PC-3 (cell line): ENCODE data around the gene GRB7. TPM values are rescaled to one million over a fixed set of nuclear protein-coding genes. Genes with fewer than 3 reads are reported as not detected.
A peak's percentile ranks its signal among the peaks of the same experiment; 100 is the strongest.

Source experiments
- ATAC-seq: fragments of 200-7000 bp; cut with Tn5 transposase; 2 replicates; pipeline ENCODE4 v1.9.1; 2020; ENCODE audit warnings: mild to moderate bottlenecking, moderate library complexity
- BruUV-seq: library from RNA; stranded (reverse); fragments of 400-500 nt; replicated peaks from 2 replicates; lab custom pipeline; 2021; lab: Mats Ljungman, UMichigan
- CTCF ChIA-PET: fragments of 300-600 bp; sonication (Branson Sonifier 250); formaldehyde crosslinking; loops from one replicate; lab custom pipeline; 2022; ENCODE audit warnings: antibody characterized with exemption; lab: Charles Lee
- POLR2A ChIA-PET: fragments of 300-600 bp; sonication (Branson Sonifier 250); formaldehyde crosslinking; loops from one replicate; lab custom pipeline; 2022; ENCODE audit warnings: antibody characterized with exemption; ENCODE audit not compliant: unreplicated experiment; lab: Charles Lee
- DNase-seq: peaks from one replicate; pipeline ENCODE4 v3.0.0-alpha.2; 2015
- H2AFZ ChIP-seq: fragments of 300-600 bp; sonication (generic); 2 replicates; pipeline ENCODE4 v1.6.0; 2016; ENCODE audit warnings: antibody characterized with exemption, low read length
- H3F3A ChIP-seq: fragments of 300-600 bp; sonication (generic); one replicate; pipeline ENCODE4 v1.6.0; 2017; ENCODE audit warnings: antibody characterized with exemption, low read length, control low read depth, mild to moderate bottlenecking; ENCODE audit not compliant: unreplicated experiment
- H3K27ac ChIP-seq: fragments of 300-600 bp; sonication (generic); 2 replicates; pipeline ENCODE4 v1.5.1; 2016; ENCODE audit warnings: mild to moderate bottlenecking, low read length
- H3K27me3 ChIP-seq: fragments of 300-600 bp; sonication (generic); 2 replicates; pipeline ENCODE4 v1.6.1; 2016; ENCODE audit warnings: low read length, mixed read lengths
- H3K36me3 ChIP-seq: fragments of 300-600 bp; sonication (generic); 2 replicates; pipeline ENCODE4 v1.6.1; 2016; ENCODE audit warnings: low read depth, mixed run types, low read length, mixed read lengths
- H3K4me1 ChIP-seq: fragments of 300-600 bp; sonication (generic); 2 replicates; pipeline ENCODE4 v1.5.1; 2016; ENCODE audit warnings: low read length; ENCODE audit not compliant: insufficient read depth
- H3K4me2 ChIP-seq: fragments of 300-600 bp; sonication (generic); 2 replicates; pipeline ENCODE4 v1.6.0; 2016; ENCODE audit warnings: low read length
- H3K4me3 ChIP-seq: fragments of 300-600 bp; sonication (generic); 2 replicates; pipeline ENCODE4 v1.5.1; 2016; ENCODE audit warnings: mild to moderate bottlenecking, low read length, mixed read lengths
- H3K79me2 ChIP-seq: fragments of 300-600 bp; sonication (generic); 2 replicates; pipeline ENCODE4 v1.6.1; 2017; ENCODE audit warnings: low read length, mixed read lengths
- H3K9ac ChIP-seq: fragments of 300-600 bp; sonication (generic); 2 replicates; pipeline ENCODE4 v1.6.0; 2016; ENCODE audit warnings: mild to moderate bottlenecking, low read length
- H3K9me2 ChIP-seq: fragments of 300-600 bp; sonication (generic); replicated peaks from 2 replicates; pipeline ENCODE4 v1.6.1; 2016; ENCODE audit warnings: mixed run types, low read length, mixed read lengths
- H3K9me3 ChIP-seq: fragments of 300-600 bp; sonication (generic); 2 replicates; pipeline ENCODE4 v1.6.1; 2016; ENCODE audit warnings: low read length, mixed read lengths
- H4K20me1 ChIP-seq: fragments of 300-600 bp; sonication (generic); 2 replicates; pipeline ENCODE4 v1.6.1; 2016; ENCODE audit warnings: low read length, mixed read lengths
- CTCF ChIP-seq: fragments of 300-600 bp; sonication (generic); conservative IDR thresholded peaks from 2 replicates; pipeline ENCODE4 v1.5.1; 2017; ENCODE audit warnings: antibody characterized with exemption, low read depth, mild to moderate bottlenecking, low read length
- EZH2 ChIP-seq: fragments of 300-600 bp; sonication (generic); IDR thresholded peaks from one replicate; pipeline ENCODE4 v1.6.1; 2017; ENCODE audit warnings: antibody characterized with exemption, mild to moderate bottlenecking, low read length; ENCODE audit not compliant: unreplicated experiment
- EZH2phosphoT487 ChIP-seq: fragments of 300-600 bp; sonication (generic); IDR thresholded peaks from 2 replicates; pipeline ENCODE4 v1.6.1; 2018; ENCODE audit warnings: mild to moderate bottlenecking, antibody characterized with exemption, low read length, borderline replicate concordance
- intact Hi-C: fragments of 100-400 bp; cut with micrococcal nuclease; formaldehyde crosslinking; loops from 2 replicates; pipeline ENCODE4 v1.9.0; 2023
- total RNA-seq: library from RNA; depleted of rRNA; stranded (reverse); fragments of >200 nt; gene quantifications from 2 replicates; pipeline ENCODE4 v1.2.3, GENCODE V29; 2014

Gene GRB7
- total RNA-seq, 1 experiment from 2014 or later: 31.3 TPM

DNA sequence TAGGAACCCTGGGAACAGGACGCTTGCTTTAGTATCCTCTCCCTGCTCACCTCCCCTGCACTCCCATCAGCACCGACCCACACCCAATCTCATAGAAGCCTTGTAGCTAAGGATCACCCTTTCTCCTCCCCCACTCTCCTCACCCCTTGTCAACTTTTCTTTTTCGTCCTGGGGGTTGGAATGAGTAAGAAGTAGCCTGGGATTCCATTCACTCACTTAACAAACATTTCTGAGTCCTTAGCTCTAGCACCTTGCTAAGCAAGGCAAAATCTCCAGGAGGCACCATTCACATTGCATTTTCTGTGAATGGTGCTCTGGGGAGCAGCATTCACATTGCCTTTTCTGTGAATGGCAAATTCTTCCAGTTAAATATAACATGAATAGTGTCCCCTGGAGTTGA lies 48.8 kb upstream of the GRB7 start:
- intact Hi-C loops: no loop called here
- no peak for DNase-seq
- Histone ChIP-seq H3K9me3 (no peaks in the 10 kb centered on the region), H3K36me3 (no peaks in the 10 kb centered on the region), H3F3A (peaks cover 8% of the 10 kb centered on the region), H3K27ac (no peak overlapping the region), H4K20me1 (no peaks in the 10 kb centered on the region), H3K4me1 (peaks cover 16% of the 10 kb centered on the region), H3K27me3 (no peaks in the 10 kb centered on the region), H2AFZ (peak overlapping the region; percentile 94; the same call in 1 of the 2 replicates), H3K4me2 (peak overlapping the region; percentile 94), H3K9ac (peak overlapping the region; percentile 82), H3K4me3 (peak overlapping the region; percentile 86), H3K79me2 (no peaks in the 10 kb centered on the region), H3K9me2 (no peaks in the 10 kb centered on the region)
- ATAC-seq: no peak
- ChIA-PET CTCF (interaction anchor here (0.8 kb wide), 1 partner anchor 30 kb away, joined by 5 read pairs; no protein-coding TSS in a partner anchor), POLR2A (no interaction called here)
- no peak for TF ChIP-seq CTCF
- TF ChIP-seq EZH2: no peak
- TF ChIP-seq EZH2phosphoT487: no peak
- no TSS peak for BruUV-seq

DNA sequence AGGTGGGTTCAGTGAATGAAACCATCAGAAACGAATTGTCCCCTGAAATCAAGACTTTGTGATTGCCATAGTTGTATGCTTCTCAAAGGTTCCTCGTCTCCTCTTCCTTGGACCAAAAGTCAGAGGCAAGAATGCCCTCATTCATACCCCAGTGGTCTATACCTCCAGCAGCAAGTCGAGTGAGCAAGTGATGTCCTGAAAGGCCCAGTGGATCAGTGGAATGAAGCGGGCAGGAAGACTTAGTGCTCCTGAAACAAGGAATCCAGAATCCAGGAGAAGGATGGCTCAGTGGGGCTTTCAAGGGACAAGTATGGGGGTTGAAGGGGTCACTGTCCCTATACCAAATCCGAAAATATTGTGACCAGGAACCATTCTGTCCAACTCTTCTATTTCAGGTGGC lies 43.1 kb upstream of the GRB7 start:
- Histone ChIP-seq H3K27me3 (no peaks in the 10 kb centered on the region), H3K9ac (no peak overlapping the region), H3K9me2 (no peaks in the 10 kb centered on the region), H3F3A (no peaks in the 10 kb centered on the region), H3K4me2 (no peak overlapping the region), H4K20me1 (no peaks in the 10 kb centered on the region), H2AFZ (no peak overlapping the region), H3K4me1 (0 out of 2 replicates have a peak, but pooled peaks cover 3% of the 10 kb centered on the region), H3K9me3 (no peaks in the 10 kb centered on the region), H3K36me3 (no peaks in the 10 kb centered on the region), H3K4me3 (no peak overlapping the region), H3K79me2 (peaks cover 3% of the 10 kb centered on the region), H3K27ac (no peak overlapping the region)
- intact Hi-C loops: no loop called here
- no peak for TF ChIP-seq EZH2phosphoT487
- no peak for TF ChIP-seq EZH2
- no peak for TF ChIP-seq CTCF
- BruUV-seq: no TSS peak
- ATAC-seq (no peak), DNase-seq (no peak)
- ChIA-PET CTCF (no interaction called here), POLR2A (no interaction called here)

- H3F3A ChIP-seq: no peaks in the 10 kb centered on the region
- BruUV-seq: no TSS peak
- no peaks in the 10 kb centered on the region for H3K27me3 ChIP-seq
- no peak overlapping the region for H3K27ac ChIP-seq
- H3K9ac ChIP-seq: no peak overlapping the region
- TF ChIP-seq EZH2phosphoT487 (no peak), CTCF (no peak), EZH2 (no peak)
- ATAC-seq (no peak), DNase-seq (no peak)
- H3K9me2 ChIP-seq: no peaks in the 10 kb centered on the region
- no peaks in the 10 kb centered on the region for H4K20me1 ChIP-seq
- ChIA-PET POLR2A (no interaction called here), CTCF (no interaction called here)
- H3K4me1 ChIP-seq: 0 out of 2 replicates have a peak, but pooled peaks cover 3% of the 10 kb centered on the region
- peaks cover 8% of the 10 kb centered on the region for H3K79me2 ChIP-seq
- H3K4me2 ChIP-seq: no peak overlapping the region
- no peak overlapping the region for H2AFZ ChIP-seq
- H3K4me3 ChIP-seq: no peak overlapping the region
- intact Hi-C loops: no loop called here
- H3K9me3 ChIP-seq: no peaks in the 10 kb centered on the region
- no peaks in the 10 kb centered on the region for H3K36me3 ChIP-seq
These were observed 42.7 kb upstream of the GRB7 start for GRCh38 chr17:39695089-39695474.
